ENCODE data around the gene EFEMP1.

EFEMP1 gene, protein sequence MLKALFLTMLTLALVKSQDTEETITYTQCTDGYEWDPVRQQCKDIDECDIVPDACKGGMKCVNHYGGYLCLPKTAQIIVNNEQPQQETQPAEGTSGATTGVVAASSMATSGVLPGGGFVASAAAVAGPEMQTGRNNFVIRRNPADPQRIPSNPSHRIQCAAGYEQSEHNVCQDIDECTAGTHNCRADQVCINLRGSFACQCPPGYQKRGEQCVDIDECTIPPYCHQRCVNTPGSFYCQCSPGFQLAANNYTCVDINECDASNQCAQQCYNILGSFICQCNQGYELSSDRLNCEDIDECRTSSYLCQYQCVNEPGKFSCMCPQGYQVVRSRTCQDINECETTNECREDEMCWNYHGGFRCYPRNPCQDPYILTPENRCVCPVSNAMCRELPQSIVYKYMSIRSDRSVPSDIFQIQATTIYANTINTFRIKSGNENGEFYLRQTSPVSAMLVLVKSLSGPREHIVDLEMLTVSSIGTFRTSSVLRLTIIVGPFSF

DNA sequence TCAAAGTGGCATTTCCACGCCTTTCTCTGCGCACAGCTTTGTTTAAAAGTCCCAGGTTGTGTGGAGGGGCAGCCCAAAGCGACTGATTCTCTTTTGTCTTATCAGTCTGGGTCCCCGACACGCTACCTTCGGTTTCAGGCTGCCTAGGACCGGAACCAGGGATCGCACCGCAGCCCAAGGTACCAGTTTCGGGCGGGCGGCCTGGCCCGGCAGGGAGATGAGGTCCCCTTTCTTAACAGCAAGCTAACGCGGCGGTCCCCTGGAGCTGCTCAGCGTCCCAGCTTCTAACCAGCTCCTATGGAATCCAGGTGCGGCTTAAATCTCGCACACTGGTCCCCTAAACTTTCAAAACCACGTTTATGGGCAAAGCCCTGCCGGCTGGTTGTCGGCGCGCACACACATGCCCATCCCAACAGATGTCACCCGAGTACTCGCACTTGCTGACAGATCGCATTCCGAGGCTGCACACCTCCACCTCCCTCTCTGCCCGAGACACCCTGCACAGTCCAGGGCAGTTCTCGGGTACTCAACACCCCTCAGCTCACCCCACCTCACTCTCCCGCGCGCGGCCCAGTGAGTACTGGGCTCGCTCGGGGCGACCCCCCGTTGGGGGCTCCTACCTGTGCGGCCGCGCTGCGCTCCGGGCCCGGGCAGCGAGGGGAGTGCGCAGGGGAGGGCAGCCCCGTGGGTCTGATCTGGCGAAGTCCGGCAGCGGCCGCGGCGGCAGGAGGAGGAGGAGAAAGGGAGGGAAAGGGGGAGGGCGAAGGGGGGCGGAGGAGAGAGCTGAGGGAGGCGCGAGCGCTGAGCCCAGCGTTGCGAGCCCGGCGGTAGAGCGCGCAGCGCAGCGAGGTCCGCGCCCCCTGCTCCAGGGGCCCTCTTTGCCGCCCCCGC, at the start of gene EFEMP1:
Gene EFEMP1, minus strand, starts transcription at position 692 of the 891 bp plus-strand sequence. CDS start 1,342 bp downstream, outside the sequence.
- peak; percentile 88 for DNase-seq (ENCODE audit: low spot score)
- FAIRE-seq, result peak; percentile 74

DNA sequence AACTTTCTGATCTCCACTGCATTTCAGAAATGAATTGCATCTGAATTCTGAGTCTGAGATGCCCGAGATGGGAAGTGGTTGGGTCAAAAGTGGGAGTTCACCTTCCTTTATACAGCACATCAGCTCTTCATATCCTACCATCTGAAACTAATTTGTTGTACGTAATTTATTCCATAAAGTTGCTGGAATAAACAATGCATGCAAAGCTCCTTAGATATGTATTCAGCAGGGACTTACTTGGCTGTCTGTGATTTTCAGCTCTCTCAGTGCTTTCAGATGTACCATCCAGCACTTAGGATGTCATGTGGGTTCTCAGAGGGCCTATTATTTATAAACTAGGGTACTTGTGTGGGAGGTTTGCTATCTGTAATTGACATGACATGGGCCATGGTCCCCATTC, 46.9 kb upstream of the EFEMP1 start:
- no peak for DNase-seq (ENCODE audit: low spot score)
- FAIRE-seq, result no peak

DNA sequence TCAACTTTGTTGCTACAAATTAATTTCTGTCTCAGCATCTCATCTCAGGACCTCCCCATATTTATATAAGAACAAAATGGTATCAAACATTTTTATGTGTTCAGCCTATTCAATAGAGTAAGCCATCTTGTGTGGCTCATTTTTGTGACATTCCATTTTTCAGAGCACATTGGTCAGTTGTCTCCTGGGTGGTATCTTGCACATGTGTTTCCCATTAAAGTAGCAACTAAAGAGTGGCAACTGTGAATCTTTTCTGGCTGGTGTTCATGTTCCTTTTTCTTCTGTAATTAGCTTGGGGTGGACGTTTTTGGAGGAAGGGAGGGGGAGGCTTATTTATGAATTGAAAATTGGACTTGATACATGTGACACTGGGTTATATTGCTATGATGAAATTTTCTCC, 45.4 kb upstream of the EFEMP1 start:
- DNase-seq (ENCODE audit: low spot score), result no peak
- no peak for FAIRE-seq

DNA sequence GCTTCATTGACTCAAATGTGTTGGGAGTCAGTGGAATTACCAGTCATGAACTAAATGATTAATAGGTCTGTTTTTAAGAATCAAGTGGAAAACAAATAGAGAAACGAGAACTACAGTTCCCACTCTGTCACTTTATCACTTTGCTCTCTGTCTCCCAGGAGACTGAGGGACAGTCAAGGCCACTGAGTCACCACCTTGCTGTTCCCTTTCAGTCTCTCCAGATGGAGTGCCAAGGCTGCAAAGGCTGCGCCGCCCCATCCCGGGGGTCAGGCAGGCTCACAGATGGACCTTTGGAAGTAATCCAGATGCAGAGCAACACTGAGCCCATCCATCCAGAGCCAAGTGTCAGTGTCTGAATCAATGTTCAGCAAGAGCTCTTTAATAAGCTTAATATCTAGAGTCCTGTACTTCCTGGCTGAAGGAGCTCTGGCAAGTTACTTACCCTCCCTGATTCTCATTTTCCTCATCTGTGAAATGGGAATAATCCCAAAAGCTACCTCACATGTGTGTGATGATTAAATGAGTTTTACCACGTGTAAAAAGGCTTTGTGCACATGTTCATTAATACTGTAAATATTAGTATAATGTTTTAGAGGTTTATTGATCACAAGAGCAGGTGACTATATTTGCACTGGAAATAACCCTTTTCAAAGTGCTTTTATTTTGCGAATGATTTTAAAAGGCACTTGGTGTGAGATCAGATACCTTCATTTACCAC, 43.0 kb upstream of the EFEMP1 start:
- DNase-seq (ENCODE audit: low spot score), result no peak
- no peak for FAIRE-seq

DNA sequence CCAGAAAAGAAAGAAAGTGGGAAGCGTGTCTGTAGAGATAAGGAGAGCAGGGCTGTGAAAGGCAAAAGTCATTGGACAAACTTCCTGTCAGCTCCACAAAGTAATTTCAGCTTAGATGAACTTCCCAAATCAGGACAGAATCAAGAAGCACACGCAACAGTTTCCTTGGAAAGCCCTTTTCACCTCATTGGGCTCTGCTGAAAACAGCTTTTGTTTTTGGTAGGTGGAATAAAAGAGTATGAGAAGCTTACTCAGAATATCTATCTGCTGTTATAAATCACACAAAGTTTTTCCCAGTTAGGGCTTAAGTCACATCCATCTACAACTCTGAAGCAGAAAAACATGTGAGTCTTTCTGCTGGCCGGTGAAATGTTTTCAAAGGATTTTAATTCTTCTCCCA, 42.4 kb upstream of the EFEMP1 start:
- DNase-seq (ENCODE audit: low spot score), result no peak
- FAIRE-seq, result no peak

DNA sequence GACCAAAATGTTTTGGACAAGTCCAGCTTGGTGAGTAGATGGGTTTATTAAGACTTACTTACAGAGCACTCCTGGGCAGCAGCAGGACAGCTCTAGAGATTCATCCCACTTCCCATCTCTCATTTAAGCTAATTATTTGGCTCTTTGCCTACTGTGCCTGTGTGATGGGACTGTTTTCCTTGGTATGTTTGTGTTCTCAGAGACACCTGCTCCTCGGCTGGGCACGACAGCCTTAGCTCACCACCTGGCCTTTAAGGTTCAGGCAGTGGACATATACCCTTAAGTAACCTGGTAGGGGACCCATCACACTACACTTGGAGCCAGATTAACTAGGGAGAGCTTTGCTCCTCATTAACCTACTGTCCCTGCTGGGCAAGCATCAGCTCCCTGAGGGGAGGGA, 41.7 kb upstream of the EFEMP1 start:
- FAIRE-seq (no peak), DNase-seq (ENCODE audit: low spot score) (no peak)

DNA sequence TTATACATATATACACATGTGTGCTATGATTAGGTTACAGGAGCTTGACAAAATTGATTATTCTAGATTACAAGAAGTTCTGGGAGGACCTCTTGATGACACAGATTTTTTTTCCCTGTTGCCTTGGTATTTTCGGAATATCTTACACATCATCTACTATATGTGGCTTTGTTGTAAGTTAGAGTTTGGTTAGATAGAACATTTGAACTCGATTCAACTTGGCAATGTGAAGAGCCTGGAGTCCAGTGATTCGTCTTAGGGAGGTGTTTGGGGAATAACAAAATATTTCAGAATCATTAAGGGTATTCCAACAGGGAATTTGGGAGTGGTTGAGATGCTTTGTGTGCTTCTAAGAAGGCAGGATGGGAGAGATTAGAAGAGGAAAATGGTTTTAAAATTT, 39.3 kb upstream of the EFEMP1 start:
- FAIRE-seq, result no peak

DNA sequence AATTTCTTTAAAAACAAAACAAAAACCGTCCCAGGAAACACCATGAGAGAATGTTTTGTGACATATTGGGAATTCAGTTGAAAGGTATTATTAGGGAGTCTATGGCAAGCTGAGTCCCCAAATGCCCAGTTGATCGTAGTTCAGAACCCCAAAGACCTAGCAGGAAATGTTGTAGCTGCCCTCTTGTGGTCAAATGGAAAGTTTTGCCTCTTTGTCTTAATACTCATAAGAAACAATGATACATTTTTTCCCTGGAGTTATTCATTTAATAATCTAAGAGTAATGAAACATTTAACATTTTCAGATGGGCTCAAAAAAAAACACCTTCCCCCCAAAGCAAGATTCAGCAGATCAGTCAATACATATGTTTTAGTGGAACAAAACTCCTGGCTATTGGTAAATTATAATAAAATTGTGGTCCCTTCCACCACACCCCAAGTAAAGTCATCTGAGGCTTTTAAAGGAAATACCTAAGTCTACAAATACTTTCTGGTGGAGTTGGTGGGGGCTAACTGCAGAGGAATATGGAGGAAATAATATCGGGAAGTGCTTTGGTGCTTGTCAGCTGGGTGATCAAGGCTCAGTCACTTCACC, 37.8 kb upstream of the EFEMP1 start:
- FAIRE-seq (no peak), DNase-seq (ENCODE audit: low spot score) (peak; percentile 49)

More for the DNA sequence above, 39.3 kb upstream of the EFEMP1 start:
- DNase-seq (ENCODE audit: low spot score), result no peak

DNA sequence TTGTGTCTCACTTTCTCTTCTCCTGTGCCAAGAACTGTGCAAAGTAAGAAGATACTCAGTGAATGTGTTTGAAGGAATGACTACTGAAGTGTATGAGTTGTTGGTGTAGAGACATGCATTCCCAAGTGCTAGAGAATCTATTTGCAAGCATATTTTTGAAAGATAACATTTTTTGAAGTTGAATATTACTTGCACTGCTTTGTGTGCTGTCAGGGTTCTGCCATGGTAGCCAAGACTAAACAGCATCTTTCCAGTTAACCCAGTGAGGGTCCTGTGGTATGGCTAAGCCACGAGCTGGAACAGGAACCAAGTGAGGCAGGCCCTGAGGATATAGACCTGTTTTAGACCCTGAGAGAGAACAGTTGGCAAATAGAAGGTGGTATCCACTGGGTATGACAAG, 35.2 kb upstream of the EFEMP1 start:
- DNase-seq (ENCODE audit: low spot score), result no peak
- FAIRE-seq, result no peak

DNA sequence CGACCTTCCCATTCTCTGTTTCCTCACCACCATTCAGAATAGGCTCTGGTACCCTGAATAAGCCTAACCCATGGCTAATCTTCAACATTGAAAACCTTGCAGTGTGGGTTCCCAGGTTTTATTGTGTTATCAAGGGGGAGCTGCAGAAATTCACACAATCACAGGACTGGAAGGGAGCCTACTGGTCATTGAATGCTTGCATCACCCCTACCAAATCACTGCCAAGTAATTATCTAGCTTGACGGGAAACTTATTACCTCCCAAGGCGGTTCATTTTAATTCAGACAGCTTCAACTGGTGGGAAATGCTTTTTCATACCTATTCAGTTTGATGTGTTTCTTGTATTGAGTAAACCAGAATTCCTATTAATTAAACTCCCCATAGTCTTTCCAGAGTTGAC, 33.6 kb upstream of the EFEMP1 start:
- no peak for FAIRE-seq
- DNase-seq (ENCODE audit: low spot score), result no peak

DNA sequence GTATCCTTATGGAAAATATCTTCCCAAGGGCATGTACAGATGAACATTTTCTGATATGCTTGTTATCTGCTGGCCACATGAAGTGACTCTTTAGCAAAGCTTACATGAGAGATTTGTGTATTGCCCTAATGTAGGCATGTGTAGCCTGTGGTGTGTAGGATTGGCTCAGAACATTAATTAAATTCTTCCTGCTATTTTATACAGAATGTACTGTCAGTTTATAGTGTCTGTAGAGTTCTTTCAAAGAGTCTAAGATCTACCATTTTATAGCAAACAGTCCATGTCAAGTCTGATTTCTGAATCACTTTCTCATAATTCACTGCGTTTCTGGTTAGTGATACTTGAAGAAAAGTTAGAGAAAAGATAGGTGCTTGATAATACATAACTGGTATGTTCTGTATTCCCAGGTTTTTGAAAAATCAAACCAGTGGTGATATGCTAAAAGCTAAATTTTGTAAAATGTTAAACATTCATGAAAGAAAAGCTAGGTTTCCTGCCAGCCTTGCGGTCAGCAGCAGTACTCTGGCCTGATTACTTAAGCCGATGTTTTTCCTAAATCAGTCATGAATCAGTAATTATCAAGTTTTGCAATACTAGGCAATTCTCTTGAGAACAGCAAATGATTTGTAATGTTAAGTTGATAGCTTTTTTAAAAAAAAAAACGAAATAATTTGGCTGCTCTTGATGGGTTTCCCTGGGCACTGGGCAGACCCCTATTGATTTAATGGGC, 30.9 kb upstream of the EFEMP1 start:
- DNase-seq (ENCODE audit: low spot score) (no peak), FAIRE-seq (no peak)

DNA sequence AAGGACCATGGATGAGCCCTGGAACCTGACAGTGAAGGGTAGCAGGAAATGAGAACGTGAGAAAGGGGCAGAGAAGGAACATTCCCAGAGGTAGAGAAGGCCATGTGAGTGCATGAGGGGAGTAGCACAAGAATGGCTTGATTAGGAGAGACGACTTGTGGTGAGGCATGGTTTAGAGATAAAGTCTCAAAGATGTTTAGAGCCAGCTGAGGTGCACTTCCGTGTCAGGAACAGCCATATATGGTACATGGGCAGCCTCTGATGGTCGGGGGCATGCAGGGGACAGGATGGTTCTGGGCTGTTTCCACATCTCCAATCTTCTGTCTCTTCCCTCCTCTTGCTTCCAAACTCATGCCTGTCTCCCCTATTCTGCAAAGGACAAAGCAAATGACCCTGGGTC, 28.8 kb upstream of the EFEMP1 start:
- peak; percentile 48 for FAIRE-seq
- DNase-seq (ENCODE audit: low spot score), result no peak

DNA sequence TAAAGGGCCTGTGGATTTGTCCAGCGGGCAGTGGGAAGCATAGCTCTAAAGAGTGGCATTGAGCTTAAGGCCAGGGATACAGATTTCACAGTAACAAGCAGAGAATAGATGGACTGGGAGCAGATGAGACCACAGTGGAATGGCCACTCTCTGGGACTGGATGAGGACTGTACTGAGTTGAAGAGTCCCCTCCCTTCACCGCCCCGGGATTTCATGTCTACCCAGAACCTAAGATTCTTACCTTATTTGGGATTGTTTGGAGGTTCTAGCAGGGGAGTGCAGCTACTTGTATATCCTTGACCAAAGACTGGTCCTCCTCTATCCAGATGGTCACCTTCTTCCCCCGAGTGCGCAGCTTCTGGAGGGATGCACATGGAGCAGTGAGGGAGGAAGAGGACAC, 28.0 kb upstream of the EFEMP1 start:
- DNase-seq (ENCODE audit: low spot score) (no peak), FAIRE-seq (no peak)

DNA sequence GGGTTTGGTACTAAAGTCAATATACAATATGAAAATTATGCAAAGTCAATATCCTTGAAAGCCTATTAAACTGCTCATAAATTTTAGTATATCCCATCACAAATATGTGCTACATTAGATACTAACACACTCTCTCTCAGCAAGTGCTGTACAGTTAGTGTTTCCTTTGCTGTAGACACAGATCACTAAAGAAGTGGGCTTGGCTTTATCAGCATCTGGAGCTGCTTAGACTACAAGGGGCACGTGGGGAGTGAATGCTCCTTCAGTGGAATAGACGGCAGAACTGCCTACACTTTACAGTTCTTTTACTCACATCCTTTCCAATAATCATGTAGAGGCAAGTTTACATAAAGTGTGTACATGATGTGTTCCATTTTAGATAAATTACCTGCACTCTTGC, 26.0 kb upstream of the EFEMP1 start:
- FAIRE-seq, result no peak
- no peak for DNase-seq (ENCODE audit: low spot score)

DNA sequence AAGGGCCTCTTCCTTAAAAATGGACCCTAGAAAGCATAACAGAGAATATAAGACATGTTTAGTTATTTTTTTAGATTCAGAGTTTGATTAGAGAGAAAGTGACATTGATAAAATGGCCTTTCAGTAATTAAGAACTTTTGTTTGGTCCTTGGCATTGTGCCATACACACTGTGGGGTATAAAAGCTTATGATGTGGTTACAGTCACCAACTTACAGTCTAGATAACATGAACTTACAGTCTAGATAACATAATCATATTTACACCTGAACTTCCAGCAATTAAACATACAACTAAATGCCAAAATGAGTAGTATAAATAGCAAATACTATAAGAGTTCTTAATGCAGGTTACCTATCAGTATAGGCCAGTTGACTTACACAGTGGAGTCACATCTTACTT, 25.6 kb upstream of the EFEMP1 start:
- FAIRE-seq, result no peak
- DNase-seq (ENCODE audit: low spot score), result no peak

DNA sequence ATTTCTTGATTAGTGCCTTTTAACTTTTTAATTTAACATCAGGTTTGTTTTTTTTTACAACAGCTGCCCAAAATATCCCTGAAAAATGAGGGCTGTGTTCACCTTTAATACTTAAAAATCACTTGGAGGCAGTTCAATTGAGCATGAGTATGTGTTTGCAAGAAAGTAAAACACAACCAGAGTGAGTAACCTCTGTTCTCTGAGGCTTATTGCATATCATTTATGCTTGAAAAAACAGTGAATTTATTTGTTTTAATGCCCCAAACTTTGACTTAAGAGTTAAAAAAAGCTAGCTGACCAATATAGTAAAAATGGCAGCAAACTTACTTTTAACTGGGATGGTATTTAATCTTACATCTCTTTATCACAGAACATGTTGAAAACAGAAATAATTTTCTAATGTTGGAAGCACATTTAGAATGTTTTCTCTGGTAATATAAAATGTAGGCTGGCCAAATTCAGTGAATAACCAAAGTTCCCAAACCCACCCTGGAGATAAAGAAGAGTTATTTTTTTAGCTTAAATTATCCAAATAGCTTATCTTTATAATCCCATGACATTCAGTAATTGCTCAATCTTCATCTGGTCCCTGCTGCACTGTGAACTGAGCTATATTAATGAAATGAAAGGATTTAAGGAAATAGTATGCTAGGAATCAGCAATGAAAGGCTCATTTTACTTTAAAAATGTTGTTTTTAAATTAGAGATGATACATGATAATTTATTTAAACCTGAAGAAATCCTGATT, 24.8 kb upstream of the EFEMP1 start:
- no peak for FAIRE-seq
- no peak for DNase-seq (ENCODE audit: low spot score)

DNA sequence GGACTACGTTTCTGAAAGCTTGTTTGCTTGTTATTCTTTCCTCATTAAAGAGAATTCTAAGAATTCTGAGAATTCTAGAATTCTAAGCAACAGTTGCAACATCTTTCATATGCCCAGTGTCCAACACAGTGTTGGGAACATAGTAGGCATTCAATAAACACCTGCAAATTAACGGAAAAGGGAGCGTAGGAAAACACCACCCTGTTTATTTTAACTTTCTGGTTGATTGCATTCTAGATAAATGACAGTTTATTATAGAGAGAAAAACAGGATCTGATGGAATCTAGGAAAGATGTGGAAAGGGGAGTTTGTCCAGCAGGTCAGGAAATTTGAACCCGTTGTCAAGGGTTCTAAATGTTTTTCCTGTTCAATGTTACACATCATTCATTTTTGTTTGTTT, 24.2 kb upstream of the EFEMP1 start:
- FAIRE-seq, result no peak
- DNase-seq (ENCODE audit: low spot score), result no peak

DNA sequence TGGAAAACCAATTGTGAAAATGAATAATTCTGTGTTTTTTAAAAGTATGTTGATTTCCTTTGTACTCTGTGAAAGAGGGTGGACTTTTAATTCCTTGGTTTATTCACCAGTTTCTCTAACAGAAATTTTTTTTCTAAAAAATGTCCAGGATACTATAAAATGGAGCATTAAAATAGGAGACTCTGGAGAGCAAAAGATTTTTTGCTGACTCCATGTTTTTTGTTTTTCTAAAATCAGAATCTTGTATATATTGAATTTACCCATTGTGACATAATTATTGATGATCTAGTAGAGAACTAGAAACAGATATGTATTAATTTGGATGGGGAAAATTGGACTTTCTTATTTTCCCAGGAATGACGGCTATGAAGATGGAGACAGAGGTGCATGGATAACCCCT, 23.2 kb upstream of the EFEMP1 start:
- FAIRE-seq (no peak), DNase-seq (ENCODE audit: low spot score) (no peak)

DNA sequence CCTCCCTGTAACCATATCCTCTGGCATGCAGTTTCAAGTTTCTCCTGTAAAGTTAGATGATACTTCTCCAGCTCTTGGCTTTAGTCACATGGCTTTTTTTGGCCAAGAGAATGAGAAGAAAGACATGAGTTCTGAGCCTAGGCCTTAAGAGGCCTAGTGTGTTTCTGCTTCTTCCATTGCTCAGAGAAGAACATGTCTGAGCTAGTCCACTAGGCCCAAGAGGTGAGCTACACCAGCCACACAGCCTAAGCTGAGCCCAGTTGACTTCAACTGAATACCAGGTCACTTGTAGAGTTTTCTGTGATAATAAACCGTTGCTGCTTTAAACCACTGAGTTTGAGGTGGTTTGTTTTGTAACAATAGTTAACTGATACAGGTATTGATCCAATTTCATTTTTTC, 19.9 kb upstream of the EFEMP1 start:
- no peak for FAIRE-seq

DNA sequence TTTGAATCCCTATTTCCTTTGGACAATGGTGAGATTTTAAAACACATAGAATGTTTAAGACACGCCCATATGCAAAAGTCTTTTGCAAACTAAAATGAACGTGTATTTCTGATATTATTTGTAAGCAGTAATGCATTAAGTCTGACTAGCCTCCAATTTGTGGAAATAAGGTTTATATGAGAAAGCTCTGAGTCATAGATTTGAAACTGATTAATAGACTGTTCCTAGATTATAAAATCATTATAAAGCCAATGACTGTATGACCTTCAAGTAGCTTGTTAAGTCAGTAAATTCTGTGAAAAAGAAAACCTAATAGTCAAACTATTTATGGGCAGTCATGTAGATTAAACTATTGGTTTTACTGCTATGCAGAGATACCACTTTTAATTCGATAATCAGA, 12.8 kb upstream of the EFEMP1 start:
- DNase-seq (ENCODE audit: low spot score) (no peak), FAIRE-seq (no peak)

More for the DNA sequence above, 19.9 kb upstream of the EFEMP1 start:
- DNase-seq (ENCODE audit: low spot score), result no peak
